IPS-20b (cell line): Measurements from ENCODE around the gene TEX52.
A peak's percentile ranks its signal among the peaks of the same experiment; 100 is the strongest.

Experiments
- H3K27ac ChIP-seq: one replicate; pipeline ENCODE4 v1.5.1; 2013; ENCODE audit warnings: low read length
- H3K27me3 ChIP-seq: 2 replicates; pipeline ENCODE4 v1.6.1; 2013; ENCODE audit warnings: mild to moderate bottlenecking, low read length, inconsistent platforms; ENCODE audit not compliant: insufficient read depth
- H3K36me3 ChIP-seq: 2 replicates; pipeline ENCODE4 v1.6.1; 2013; ENCODE audit warnings: low read depth, mild to moderate bottlenecking, inconsistent platforms, low read length, moderate library complexity; ENCODE audit not compliant: insufficient read depth
- H3K4me1 ChIP-seq: 2 replicates; pipeline ENCODE4 v1.6.1; 2013; ENCODE audit warnings: mild to moderate bottlenecking, control low read depth, inconsistent platforms, low read length, moderate library complexity; ENCODE audit not compliant: insufficient read depth
- H3K4me3 ChIP-seq: 2 replicates; pipeline ENCODE4 v1.5.1; 2013; ENCODE audit warnings: mild to moderate bottlenecking, low read length, inconsistent platforms
- H3K9ac ChIP-seq: 2 replicates; pipeline ENCODE4 v1.6.1; 2013; ENCODE audit warnings: low read depth, mild to moderate bottlenecking, inconsistent platforms, low read length, moderate library complexity
- H3K9me3 ChIP-seq: 2 replicates; pipeline ENCODE4 v1.6.1; 2013; ENCODE audit warnings: mild to moderate bottlenecking, low read depth, low read length, inconsistent platforms; ENCODE audit not compliant: insufficient read depth

Gene TEX52

GRCh38 chr12:2826036-2826435 lies 30.8 kb downstream of the TEX52 start:
- Histone ChIP-seq H3K9ac (peak overlapping the region; percentile 16; the same call in 1 of the 2 replicates), H3K9me3 (no peaks in the 10 kb centered on the region), H3K36me3 (peaks cover 77% of the 10 kb centered on the region), H3K27ac (no peak overlapping the region), H3K27me3 (no peaks in the 10 kb centered on the region), H3K4me1 (peaks cover 14% of the 10 kb centered on the region; the same call in 1 of the 2 replicates), H3K4me3 (no peak overlapping the region)

DNA sequence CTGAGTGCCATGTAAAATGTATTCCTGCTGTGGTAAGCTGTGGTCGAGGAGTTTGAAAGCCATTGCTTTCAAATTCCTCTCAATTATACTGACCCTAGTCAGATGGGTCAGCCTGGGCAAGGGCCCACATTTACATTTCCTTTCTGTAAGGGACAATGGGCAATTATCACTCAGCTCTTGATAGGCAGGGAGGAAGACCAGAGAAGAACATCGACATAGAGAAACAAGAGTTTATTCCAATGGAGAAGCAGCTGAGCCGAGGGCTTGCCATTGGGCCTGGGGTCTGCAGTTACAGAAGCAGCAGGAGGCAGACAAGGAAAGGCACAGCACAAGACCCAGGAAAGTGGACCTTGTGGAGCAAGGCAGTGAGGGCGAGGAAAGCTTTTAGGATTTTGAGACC lies 31.7 kb downstream of the TEX52 start:
- no peak overlapping the region for H3K27ac ChIP-seq
- no peaks in the 10 kb centered on the region for H3K27me3 ChIP-seq
- H3K9ac ChIP-seq = peak overlapping the region; percentile 16
- H3K4me3 ChIP-seq = no peak overlapping the region
- H3K4me1 ChIP-seq = peaks cover 15% of the 10 kb centered on the region; the same call in 1 of the 2 replicates
- H3K36me3 ChIP-seq = peaks cover 84% of the 10 kb centered on the region
- no peaks in the 10 kb centered on the region for H3K9me3 ChIP-seq

GRCh38 chr12:2824541-2824940 lies 32.3 kb downstream of the TEX52 start:
- Histone ChIP-seq H3K9me3 (no peaks in the 10 kb centered on the region), H3K4me1 (peaks cover 17% of the 10 kb centered on the region; the same call in 1 of the 2 replicates), H3K9ac (no peak overlapping the region; the same call in 1 of the 2 replicates), H3K27ac (no peak overlapping the region), H3K4me3 (no peak overlapping the region), H3K27me3 (no peaks in the 10 kb centered on the region), H3K36me3 (peaks cover 90% of the 10 kb centered on the region)

- no peak overlapping the region for H3K9ac ChIP-seq
- no peak overlapping the region for H3K27ac ChIP-seq
- H3K4me3 ChIP-seq = no peak overlapping the region
- H3K4me1 ChIP-seq = peaks cover 17% of the 10 kb centered on the region; the same call in 1 of the 2 replicates
- H3K27me3 ChIP-seq = no peaks in the 10 kb centered on the region
- H3K36me3 ChIP-seq = peaks cover 88% of the 10 kb centered on the region
- H3K9me3 ChIP-seq = no peaks in the 10 kb centered on the region
Observed at GRCh38 chr12:2823483-2823882, 33.4 kb downstream of the TEX52 start.

DNA sequence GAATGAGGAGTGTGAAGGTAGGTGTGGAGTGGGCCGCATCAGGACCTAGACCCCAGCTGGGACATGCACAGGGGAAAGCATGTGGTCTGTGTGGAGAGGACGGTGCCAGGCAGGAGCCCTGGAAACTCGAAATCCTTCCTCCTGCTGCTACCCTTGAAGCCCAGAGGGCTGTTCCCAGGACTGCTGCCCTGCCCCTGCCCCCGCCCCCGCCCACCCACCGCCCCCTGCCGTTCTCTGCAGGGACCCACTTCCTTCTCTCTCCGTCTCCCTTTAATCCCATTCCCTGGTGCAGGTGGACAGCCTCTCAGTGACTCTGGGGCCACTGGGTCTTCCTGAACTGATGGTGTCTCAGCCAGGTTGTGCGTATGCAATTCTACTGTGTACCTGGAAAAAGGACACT lies 36.4 kb downstream of the TEX52 start:
- H3K9me3 ChIP-seq = no peaks in the 10 kb centered on the region
- peak overlapping the region; percentile 41 for H3K9ac ChIP-seq
- peaks cover 79% of the 10 kb centered on the region for H3K36me3 ChIP-seq
- H3K4me3 ChIP-seq = no peak overlapping the region
- H3K27me3 ChIP-seq = no peaks in the 10 kb centered on the region
- H3K4me1 ChIP-seq = peaks cover 9% of the 10 kb centered on the region; the same call in 1 of the 2 replicates
- H3K27ac ChIP-seq = no peak overlapping the region

- Histone ChIP-seq H3K27me3 (no peaks in the 10 kb centered on the region), H3K27ac (no peak overlapping the region), H3K9me3 (no peaks in the 10 kb centered on the region), H3K4me1 (peaks cover 6% of the 10 kb centered on the region; the same call in 1 of the 2 replicates), H3K36me3 (peaks cover 75% of the 10 kb centered on the region), H3K4me3 (no peak overlapping the region), H3K9ac (peak overlapping the region; percentile 41; the same call in 1 of the 2 replicates)
Observed at GRCh38 chr12:2819810-2820209, 37.0 kb downstream of the TEX52 start.

- H3K27ac ChIP-seq = peak overlapping the region; percentile 86
- peak overlapping the region; percentile 93 for H3K4me3 ChIP-seq
- peak overlapping the region; percentile 98; the same call in 1 of the 2 replicates for H3K9ac ChIP-seq
- H3K36me3 ChIP-seq = peaks cover 19% of the 10 kb centered on the region
- peaks cover 3% of the 10 kb centered on the region; the same call in 1 of the 2 replicates for H3K4me1 ChIP-seq
- H3K9me3 ChIP-seq = no peaks in the 10 kb centered on the region
- no peaks in the 10 kb centered on the region for H3K27me3 ChIP-seq
Observed at GRCh38 chr12:2813214-2814185, 43.3 kb downstream of the TEX52 start.

DNA sequence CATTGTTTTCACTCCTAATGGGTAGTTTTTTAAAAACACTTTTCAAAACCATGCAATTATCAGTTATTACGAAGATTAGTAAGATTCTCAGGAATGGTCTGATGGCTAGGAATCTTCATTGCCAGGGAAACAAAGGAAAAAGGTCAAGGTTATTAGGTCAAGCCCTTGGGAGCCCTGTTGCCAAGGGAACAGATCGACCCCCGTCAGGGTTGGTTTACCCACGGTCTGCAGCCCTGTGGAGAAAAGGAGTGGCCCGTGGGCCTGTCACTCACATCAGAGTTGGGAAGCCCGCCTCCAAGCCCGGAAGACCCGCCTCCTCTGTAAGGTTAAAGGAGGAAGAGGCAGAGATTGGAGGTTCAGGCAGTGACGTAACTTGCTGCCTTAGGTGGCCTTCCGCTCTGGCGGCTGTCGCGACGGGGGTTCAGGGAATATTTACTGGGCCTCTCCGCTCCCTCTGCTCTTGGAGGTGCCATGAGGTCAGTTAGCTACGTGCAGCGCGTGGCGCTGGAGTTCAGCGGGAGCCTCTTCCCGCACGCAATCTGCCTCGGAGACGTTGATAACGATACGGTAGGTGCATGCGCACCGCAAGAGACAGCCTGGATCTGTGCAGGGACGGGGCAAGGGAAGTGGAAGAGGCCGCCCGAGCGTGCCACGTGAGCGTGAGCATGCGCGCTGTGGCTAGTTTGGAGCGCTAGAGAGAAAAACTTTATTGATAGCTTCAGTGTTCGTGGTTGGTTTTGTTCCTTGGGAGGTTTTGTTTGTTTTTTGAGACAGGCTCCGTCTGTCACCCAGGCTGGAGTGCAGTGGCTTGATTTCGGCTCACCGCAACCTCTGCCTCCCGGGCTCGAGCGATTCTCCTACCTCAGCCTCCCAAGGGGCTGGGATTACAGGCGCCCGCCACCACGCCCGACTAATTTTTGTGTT lies 44.3 kb downstream of the TEX52 start, which contains the start of gene ITFG2:
Gene ITFG2 (plus strand): TSS at position 379 of the 924 bp plus-strand sequence. CDS start 93 bp downstream, at position 472.
- Histone ChIP-seq H3K9ac (peak within 1 kb of the TSS; percentile 98), H3K27ac (peak within 1 kb of the TSS; percentile 86), H3K36me3 (peaks cover 9% of the 10 kb centered on the region), H3K9me3 (no peaks in the 10 kb centered on the region), H3K27me3 (no peaks in the 10 kb centered on the region), H3K4me3 (peak within 1 kb of the TSS; percentile 93), H3K4me1 (peaks cover 3% of the 10 kb centered on the region; the same call in 1 of the 2 replicates)

DNA sequence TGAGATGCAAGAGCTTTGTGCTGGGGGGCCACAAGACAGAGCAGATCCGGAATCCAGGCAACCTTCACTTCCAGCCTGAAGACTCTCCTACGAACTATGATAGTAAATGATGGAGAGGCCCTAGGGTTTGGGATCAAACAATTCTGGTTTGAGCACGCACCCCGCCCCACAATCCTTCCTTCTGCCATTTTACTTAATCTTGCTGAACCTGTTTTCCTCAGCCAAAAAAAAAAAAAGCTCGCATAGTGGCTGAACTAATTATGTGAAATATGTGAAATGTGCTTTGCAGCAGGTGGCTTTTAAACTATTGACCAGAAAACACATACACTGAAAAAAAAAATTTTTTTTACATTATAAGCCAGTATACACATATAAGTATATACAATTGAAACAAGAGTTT lies 45.0 kb downstream of the TEX52 start:
- Histone ChIP-seq H3K9ac (no peak overlapping the region; the same call in 1 of the 2 replicates), H3K4me3 (peak overlapping the region; percentile 93), H3K27ac (no peak overlapping the region), H3K27me3 (no peaks in the 10 kb centered on the region), H3K9me3 (no peaks in the 10 kb centered on the region), H3K36me3 (peaks cover 2% of the 10 kb centered on the region), H3K4me1 (peaks cover 3% of the 10 kb centered on the region; the same call in 1 of the 2 replicates)

- Histone ChIP-seq H3K9me3 (no peaks in the 10 kb centered on the region), H3K27me3 (no peaks in the 10 kb centered on the region), H3K4me1 (peaks cover under 1% of the 10 kb centered on the region; the same call in 1 of the 2 replicates), H3K27ac (no peak overlapping the region), H3K9ac (no peak overlapping the region), H3K4me3 (no peak overlapping the region), H3K36me3 (peaks cover 43% of the 10 kb centered on the region)
Observed at GRCh38 chr12:2806700-2807099, 50.1 kb downstream of the TEX52 start.

- Histone ChIP-seq H3K4me3 (no peak overlapping the region), H3K9ac (no peak overlapping the region), H3K27ac (no peak overlapping the region), H3K4me1 (no peaks in the 10 kb centered on the region), H3K36me3 (peaks cover 59% of the 10 kb centered on the region), H3K9me3 (no peaks in the 10 kb centered on the region), H3K27me3 (no peaks in the 10 kb centered on the region)
Observed at GRCh38 chr12:2805143-2805520, 51.7 kb downstream of the TEX52 start.
